Liver (tissue), 9 donors: Measurements from ENCODE around the gene NGFR. TPM values are rescaled to one million over a fixed set of nuclear protein-coding genes. Genes with fewer than 3 reads are reported as not detected.

ENCODE experiments used
- DNase-seq: peaks from one replicate; pipeline ENCODE4 v3.0.0-alpha.2; 2017; ENCODE audit warnings: low spot score
- H3K27ac ChIP-seq, 2 donors: one replicate each; pipeline ENCODE4 v1.7.0; 2013; ENCODE audit warnings: inconsistent platforms in 2 of 2, low read length in 2 of 2, control low read depth in 1 of 2, low read depth in 1 of 2, mild to moderate bottlenecking in 1 of 2
- H3K27me3 ChIP-seq, 4 donors: one replicate each; pipeline versions ENCODE4 v1.6.1 to v1.7.0; 2013; ENCODE audit warnings: low read length in 3 of 4, inconsistent platforms in 1 of 4, mild to moderate bottlenecking in 1 of 4, moderate library complexity in 1 of 4; ENCODE audit not compliant: control insufficient read depth in 4 of 4, insufficient read depth in 4 of 4
- H3K36me3 ChIP-seq, 4 donors: one replicate each; pipeline versions ENCODE4 v1.6.1 to v1.7.0; 2013; ENCODE audit warnings: low read length in 3 of 4, mild to moderate bottlenecking in 3 of 4, low read depth in 1 of 4, moderate library complexity in 1 of 4; ENCODE audit not compliant: control insufficient read depth in 4 of 4, insufficient read depth in 3 of 4
- H3K4me1 ChIP-seq, 4 donors: one replicate each; pipeline versions ENCODE4 v1.6.1 to v1.7.0; 2013; ENCODE audit warnings: low read length in 3 of 4, mild to moderate bottlenecking in 3 of 4, moderate library complexity in 1 of 4; ENCODE audit not compliant: control insufficient read depth in 4 of 4, insufficient read depth in 4 of 4
- H3K4me3 ChIP-seq, 3 donors: one replicate each; pipeline versions ENCODE4 v1.6.1 to v1.7.0; 2013; ENCODE audit warnings: low read length in 3 of 3, control low read depth in 1 of 3, low read depth in 1 of 3, mild to moderate bottlenecking in 1 of 3
- H3K9ac ChIP-seq, 2 donors: one replicate each; pipeline ENCODE4 v1.7.0; 2013; ENCODE audit warnings: low read length in 2 of 2, mild to moderate bottlenecking in 2 of 2, moderate library complexity in 2 of 2, control low read depth in 1 of 2, low read depth in 1 of 2
- H3K9me3 ChIP-seq, 4 donors: one replicate each; pipeline versions ENCODE4 v1.6.1 to v1.7.0; 2013; ENCODE audit warnings: low read length in 3 of 4; ENCODE audit not compliant: control insufficient read depth in 4 of 4
- ATF3 ChIP-seq: IDR thresholded peaks from 2 replicates; pipeline ENCODE4 v1.6.1; 2016; ENCODE audit warnings: antibody characterized with exemption
- CTCF ChIP-seq: fragments of 150-350 bp; IDR thresholded peaks from 2 replicates; pipeline ENCODE4 v1.5.1; 2017; ENCODE audit warnings: improper control_type of control experiment, low read depth, low read length; ENCODE audit not compliant: missing input control
- EGR1 ChIP-seq, 2 donors: IDR thresholded peaks; 2 replicates each; pipeline ENCODE4 v1.6.1; 2016 to 2018; ENCODE audit warnings: antibody characterized with exemption in 2 of 2, low read depth in 2 of 2
- FOXA1 ChIP-seq: IDR thresholded peaks from 2 replicates; pipeline ENCODE4 v1.6.1; 2016; ENCODE audit warnings: antibody characterized with exemption
- FOXA2 ChIP-seq: IDR thresholded peaks from 2 replicates; pipeline ENCODE4 v1.6.1; 2016; ENCODE audit warnings: antibody characterized with exemption
- GABPA ChIP-seq, 2 donors: IDR thresholded peaks in 1 of 2; conservative IDR thresholded peaks in 1 of 2; 2 replicates each; pipeline ENCODE4 v1.6.1; 2016; ENCODE audit warnings: antibody characterized with exemption in 2 of 2, mild to moderate bottlenecking in 1 of 2, moderate library complexity in 1 of 2
- HNF4A ChIP-seq, 2 donors: conservative IDR thresholded peaks; 2 replicates each; pipeline ENCODE4 v1.6.1; 2016; ENCODE audit warnings: antibody characterized with exemption in 2 of 2, mild to moderate bottlenecking in 2 of 2
- HNF4G ChIP-seq: IDR thresholded peaks from 2 replicates; pipeline ENCODE4 v1.6.1; 2016; ENCODE audit warnings: antibody characterized with exemption
- JUND ChIP-seq, 2 donors: IDR thresholded peaks; 2 replicates each; pipeline ENCODE4 v1.6.1; 2016; ENCODE audit warnings: antibody characterized with exemption in 2 of 2
- MAX ChIP-seq: IDR thresholded peaks from 2 replicates; pipeline ENCODE4 v1.6.1; 2016; ENCODE audit warnings: antibody characterized with exemption
- NR2F2 ChIP-seq: IDR thresholded peaks from 2 replicates; pipeline ENCODE4 v1.6.1; 2016; ENCODE audit warnings: antibody characterized with exemption
- RAD21 ChIP-seq, 2 donors: IDR thresholded peaks; 2 replicates each; pipeline ENCODE4 v1.6.1; 2016; ENCODE audit warnings: antibody characterized with exemption in 2 of 2, mild to moderate bottlenecking in 2 of 2
- REST ChIP-seq: IDR thresholded peaks from 2 replicates; pipeline ENCODE4 v1.6.1; 2016; ENCODE audit warnings: antibody characterized with exemption, mild to moderate bottlenecking
- RXRA ChIP-seq, 2 donors: IDR thresholded peaks; 2 replicates each; pipeline ENCODE4 v1.6.1; 2017 to 2018; ENCODE audit warnings: antibody characterized with exemption in 2 of 2, mild to moderate bottlenecking in 1 of 2
- SP1 ChIP-seq: IDR thresholded peaks from 2 replicates; pipeline ENCODE4 v1.6.1; 2018; ENCODE audit warnings: antibody characterized with exemption, mild to moderate bottlenecking
- TAF1 ChIP-seq: conservative IDR thresholded peaks from 2 replicates; pipeline ENCODE4 v1.6.1; 2016; ENCODE audit warnings: antibody characterized with exemption, mild to moderate bottlenecking
- YY1 ChIP-seq: IDR thresholded peaks from 2 replicates; pipeline ENCODE4 v1.6.1; 2016; ENCODE audit warnings: antibody characterized with exemption, mild to moderate bottlenecking
- ZBTB33 ChIP-seq: IDR thresholded peaks from 2 replicates; pipeline ENCODE4 v1.6.1; 2016; ENCODE audit warnings: antibody characterized with exemption
- WGBS: extraction: QIAGEN DNeasy Blood & Tissue Kit; methylation state at CpG from one replicate; pipeline ENCODE4 v1.1.7; 2013; 5-methylcytosine and 5-hydroxymethylcytosine counted together
- polyA plus RNA-seq, 2 donors: library from polyadenylated mRNA; stranded (reverse) in 1 of 2; unstranded in 1 of 2; fragments of 200-250 nt in 1 of 2; fragments of >200 nt in 1 of 2; fragmentation: Nextera tagmentation in 1 of 2; extraction: Ambion mirVana in 1 of 2; gene quantifications; one replicate each; pipeline versions ENCODE4 v1.2.1 to v1.2.3, GENCODE V29; 2013 to 2015
- total RNA-seq, 2 donors: library from RNA; depleted of rRNA; stranded (reverse); fragments of >200 nt; gene quantifications; one replicate each; pipeline ENCODE4 v1.2.3, GENCODE V29; 2014
- donor health status: healthy.
- donor health status: healthy.
- donor health status: healthy.
- donor health status: healthy.
- donor health status: healthy.

Gene NGFR
- total and polyA plus RNA-seq, 4 donors: 6.9 to 11.0 (median 10.5) TPM

GRCh38 chr17:49471769-49472168, 23.3 kb upstream of the NGFR start:
- no peak for TF ChIP-seq NR2F2
- no peak overlapping the region for H3K27ac ChIP-seq
- DNase-seq: no peak
- no peaks in the 10 kb centered on the region for H3K36me3 ChIP-seq
- peaks cover 0 to 7% (median 0%) of the 10 kb centered on the region in 4 donors for H3K4me1 ChIP-seq
- WGBS: 91% methylated on average over 1 of the region's 1 CpG
- H3K9me3 ChIP-seq: no peaks in the 10 kb centered on the region
- no peak overlapping the region for H3K9ac ChIP-seq
- peaks cover 0 to 9% (median 1%) of the 10 kb centered on the region in 4 donors for H3K27me3 ChIP-seq
- H3K4me3 ChIP-seq: no peak overlapping the region

- Histone ChIP-seq H3K36me3 (no peaks in the 10 kb centered on the region), H3K27ac (no peak overlapping the region), H3K4me3 (no peak overlapping the region), H3K27me3 (peaks cover 0 to 14% (median 1%) of the 10 kb centered on the region in 4 donors), H3K9me3 (no peaks in the 10 kb centered on the region), H3K9ac (no peak overlapping the region), H3K4me1 (peaks cover 0 to 7% (median 0%) of the 10 kb centered on the region in 4 donors)
- no peak for TF ChIP-seq ZBTB33
- no peak for TF ChIP-seq EGR1 (IDR thresholded peaks at IDR 0.05; ENCODE audit: low read depth in 2 of 2)
- TF ChIP-seq HNF4G: no peak
- no peak for TF ChIP-seq MAX
- TF ChIP-seq RXRA (IDR thresholded peaks at IDR 0.05): peak; percentile 43 to 65
- no peak for TF ChIP-seq HNF4A (conservative IDR thresholded peaks at IDR 0.05)
- no peak for TF ChIP-seq YY1
- TF ChIP-seq NR2F2: peak; percentile 100
- TF ChIP-seq SP1: peak; percentile 25
- TF ChIP-seq CTCF: no peak
- no peak for TF ChIP-seq TAF1
- TF ChIP-seq JUND (IDR thresholded peaks at IDR 0.05): no peak
- TF ChIP-seq FOXA2: no peak
- no peak for TF ChIP-seq FOXA1
- no peak for TF ChIP-seq ATF3
- no peak for TF ChIP-seq GABPA (IDR thresholded peaks at IDR 0.05 in 1 of 2, conservative IDR thresholded peaks at IDR 0.05 in 1 of 2)
- TF ChIP-seq RAD21 (IDR thresholded peaks at IDR 0.05): peak in 1 of 2 donors; percentile 15
- TF ChIP-seq REST: no peak
- no peak for DNase-seq
- 60% methylated on average over 5 of the region's 5 CpGs for WGBS
These were observed 22.6 kb upstream of the NGFR start for GRCh38 chr17:49472527-49472926.
